Mesothelial cell of epicardium (in vitro differentiated cells): ENCODE data around the gene TPCN1. TPM values are rescaled to one million over a fixed set of nuclear protein-coding genes. Genes with fewer than 3 reads are reported as not detected.
"Not testable (repeated sequence)": the region's sequence is repeated elsewhere in the genome, so short reads cannot be mapped to it uniquely, and the experiment has no call there.

Experiments used
- DNase-seq, 2 experiments: peaks; one replicate each; pipeline ENCODE4 v3.0.0; 2021; ENCODE audit warnings: low spot score in 2 of 2; ENCODE audit not compliant: unreplicated experiment in 2 of 2
- H3K27ac Mint-ChIP-seq: 2 replicates; pipeline ENCODE4 v1.8.0; 2021; ENCODE audit warnings: mixed read lengths
- H3K27me3 Mint-ChIP-seq: 2 replicates; pipeline ENCODE4 v1.8.0; 2021; ENCODE audit warnings: low read depth, mixed read lengths
- H3K36me3 Mint-ChIP-seq: 2 replicates; pipeline ENCODE4 v1.8.0; 2021; ENCODE audit warnings: mixed read lengths
- H3K4me1 Mint-ChIP-seq: 2 replicates; pipeline ENCODE4 v1.8.0; 2021; ENCODE audit warnings: mixed read lengths
- H3K4me3 Mint-ChIP-seq: 2 replicates; pipeline ENCODE4 v1.8.0; 2021; ENCODE audit warnings: mild to moderate bottlenecking, moderate library complexity, mixed read lengths
- H3K9me3 Mint-ChIP-seq: 2 replicates; pipeline ENCODE4 v1.8.0; 2021; ENCODE audit warnings: mixed read lengths
- CTCF ChIP-seq: fragments of 200-600 bp; sonication (generic); IDR thresholded peaks from one replicate; pipeline ENCODE4 v1.5.0; 2021; ENCODE audit warnings: antibody characterized with exemption; ENCODE audit not compliant: unreplicated experiment
- total RNA-seq: library from RNA; stranded (reverse); gene quantifications from 3 replicates; pipeline ENCODE4 v1.2.1, GENCODE V29; 2021

Gene TPCN1
- total RNA-seq, 1 donor from 2014 or later: 40.0 TPM

DNA sequence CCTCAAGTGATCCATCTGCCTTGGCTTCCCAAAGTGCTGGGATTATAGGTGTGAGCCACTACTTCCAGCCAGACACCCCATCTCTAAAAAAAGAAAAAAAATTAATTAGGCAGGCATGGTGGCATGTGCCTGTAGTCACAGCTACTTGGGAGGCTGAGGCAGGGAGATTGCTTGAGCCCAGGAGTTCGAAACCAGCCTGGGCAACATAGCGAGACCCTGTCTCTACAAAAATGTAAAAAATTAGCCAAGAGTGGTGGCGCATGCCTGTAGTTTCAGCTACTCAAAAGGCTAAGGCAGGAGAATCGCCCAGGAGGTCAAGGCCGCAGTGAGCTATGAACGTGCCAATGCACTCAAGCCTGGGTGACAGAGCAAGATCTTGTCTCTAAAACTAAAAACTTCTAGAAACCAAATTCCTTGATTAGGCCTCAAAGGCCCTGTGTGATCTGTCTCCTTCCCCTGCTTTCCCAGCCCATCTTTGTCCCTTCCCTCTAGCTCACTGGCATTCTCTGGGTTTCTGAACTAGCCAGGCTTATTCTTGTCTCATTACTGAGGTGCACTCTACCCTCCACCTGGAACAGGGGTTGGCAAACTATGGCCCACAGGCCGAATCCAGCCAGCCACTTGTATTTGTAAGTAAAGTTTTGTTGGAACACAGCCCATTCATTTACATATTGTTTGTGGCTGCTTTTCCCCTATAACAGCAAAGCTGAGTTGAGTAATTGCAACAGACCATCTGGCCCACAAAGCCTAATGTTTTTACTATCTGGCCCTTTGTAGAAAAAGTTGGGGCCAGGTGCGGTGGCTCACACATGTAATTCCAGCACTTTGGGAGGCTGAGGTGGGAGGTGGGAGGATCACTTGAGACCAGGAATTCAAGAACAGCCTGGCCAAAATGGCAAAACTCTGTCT, 17.2 kb upstream of the TPCN1 start:
- H3K27ac Mint-ChIP-seq: no peak overlapping the region
- peaks cover 4% of the 10 kb centered on the region for H3K9me3 Mint-ChIP-seq
- no peaks in the 10 kb centered on the region for H3K4me1 Mint-ChIP-seq
- no peak for DNase-seq
- TF ChIP-seq CTCF: no peak
- peaks cover 6% of the 10 kb centered on the region for H3K36me3 Mint-ChIP-seq
- no peak overlapping the region for H3K4me3 Mint-ChIP-seq
- no peaks in the 10 kb centered on the region for H3K27me3 Mint-ChIP-seq

GRCh38 chr12:113204804-113205203, 16.5 kb upstream of the TPCN1 start:
- no peak for TF ChIP-seq CTCF
- Mint-ChIP-seq H3K4me3 (no peak overlapping the region), H3K36me3 (peaks cover 6% of the 10 kb centered on the region), H3K4me1 (no peaks in the 10 kb centered on the region), H3K27ac (no peak overlapping the region), H3K9me3 (peaks cover 4% of the 10 kb centered on the region), H3K27me3 (no peaks in the 10 kb centered on the region)
- DNase-seq: no peak

GRCh38 chr12:113206802-113207201, 14.5 kb upstream of the TPCN1 start:
- not testable (repeated sequence) for H3K9me3 Mint-ChIP-seq, DNase-seq, H3K27me3 Mint-ChIP-seq, H3K27ac Mint-ChIP-seq, H3K4me3 Mint-ChIP-seq, H3K36me3 Mint-ChIP-seq, H3K4me1 Mint-ChIP-seq

DNA sequence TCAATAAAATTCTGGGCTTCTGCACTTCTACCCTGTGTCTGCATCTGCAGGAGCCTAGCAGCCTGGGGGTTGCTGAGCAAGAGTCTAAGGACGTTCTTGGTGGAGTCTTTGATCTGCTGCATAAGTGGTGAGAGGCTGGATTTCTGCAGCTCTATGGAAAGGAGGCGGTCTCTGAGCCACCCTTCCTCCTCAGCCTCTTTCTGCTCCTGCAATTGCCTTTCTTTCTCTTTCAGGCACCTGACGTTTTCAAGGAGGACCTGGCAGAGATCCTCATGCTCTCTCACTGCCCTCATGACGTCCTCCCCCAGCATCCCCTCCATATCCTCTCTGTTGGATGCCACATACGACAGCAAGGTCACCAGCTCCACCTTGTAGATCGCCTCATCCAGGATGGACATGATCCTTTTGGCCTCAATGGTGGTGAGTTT, 13.6 kb upstream of the TPCN1 start:
- no peak for TF ChIP-seq CTCF
- Mint-ChIP-seq H3K27ac (no peak overlapping the region), H3K9me3 (peaks cover 4% of the 10 kb centered on the region), H3K27me3 (no peaks in the 10 kb centered on the region), H3K4me1 (peaks cover 4% of the 10 kb centered on the region), H3K4me3 (no peak overlapping the region), H3K36me3 (peaks cover 6% of the 10 kb centered on the region)
- DNase-seq: no peak

- TF ChIP-seq CTCF: no peak
- Mint-ChIP-seq H3K4me1 (peaks cover 6% of the 10 kb centered on the region), H3K36me3 (peaks cover 6% of the 10 kb centered on the region), H3K4me3 (no peak overlapping the region), H3K9me3 (peaks cover 4% of the 10 kb centered on the region), H3K27me3 (no peaks in the 10 kb centered on the region), H3K27ac (no peak overlapping the region)
- DNase-seq: no peak
Observed at GRCh38 chr12:113208041-113208934, 13.0 kb upstream of the TPCN1 start.

DNA sequence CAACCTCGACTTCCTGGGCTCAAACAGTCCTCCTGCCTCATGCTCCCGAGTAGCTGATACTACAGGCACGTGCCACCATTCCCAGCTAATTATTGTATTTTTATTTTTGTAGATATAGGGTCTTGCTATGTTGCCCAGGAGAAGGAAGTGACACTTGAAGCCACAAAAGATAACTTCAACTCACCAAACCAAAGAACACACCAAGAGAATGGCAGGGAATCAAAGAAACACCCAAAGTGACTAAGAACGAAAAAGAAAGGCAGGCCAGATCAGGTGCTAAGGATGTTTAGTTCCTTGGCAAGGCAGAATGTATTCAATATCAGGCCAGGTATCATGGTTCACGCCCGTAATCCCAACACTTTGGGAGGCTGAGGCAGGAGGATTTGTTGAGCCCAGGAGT, 10.1 kb upstream of the TPCN1 start:
- Mint-ChIP-seq H3K27me3 (no peaks in the 10 kb centered on the region), H3K4me1 (peaks cover 6% of the 10 kb centered on the region), H3K27ac (no peak overlapping the region), H3K9me3 (peaks cover 3% of the 10 kb centered on the region), H3K4me3 (no peak overlapping the region), H3K36me3 (peaks cover 5% of the 10 kb centered on the region)
- no peak for TF ChIP-seq CTCF
- DNase-seq: no peak
